HepG2 (cell line): ENCODE data around the gene RIPOR1. TPM values are rescaled to one million over a fixed set of nuclear protein-coding genes. Genes with fewer than 3 reads are reported as not detected.

Experiments
- ADNP ChIP-seq: sonication (generic); formaldehyde crosslinking; IDR thresholded peaks from 2 replicates; pipeline ENCODE4 v1.4.0; 2020; ENCODE audit warnings: missing genetic modification reagents
- AGO2 ChIP-seq: fragments of 200-400 bp; formaldehyde crosslinking; optimal IDR thresholded peaks from 2 replicates; pipeline ENCODE3; 2017; ENCODE audit warnings: mild to moderate bottlenecking, low read depth, low read length, moderate library complexity
- BHLHE40 ChIP-seq: IDR thresholded peaks from 2 replicates; pipeline ENCODE4 v1.6.1; 2011; ENCODE audit warnings: low read length, improper control_type of control experiment
- CHD2 ChIP-seq: IDR thresholded peaks from 2 replicates; pipeline ENCODE4 v1.6.1; 2011; ENCODE audit warnings: low read depth, low read length, improper control_type of control experiment
- CREM ChIP-seq, 2 experiments: sonication (generic) in 1 of 2; formaldehyde crosslinking in 1 of 2; IDR thresholded peaks; 2 replicates each; pipeline versions ENCODE4 v1.4.0 to v1.6.1; 2016 to 2020; ENCODE audit warnings: antibody characterized with exemption in 1 of 2, mild to moderate bottlenecking in 1 of 2, missing genetic modification reagents in 1 of 2
- ELF1 ChIP-seq: sonication (generic); formaldehyde crosslinking; IDR thresholded peaks from 2 replicates; pipeline ENCODE4 v1.4.0; 2020; ENCODE audit warnings: missing genetic modification reagents
- KLF13 ChIP-seq: sonication (generic); formaldehyde crosslinking; IDR thresholded peaks from 2 replicates; pipeline ENCODE4 v1.4.0; 2020; ENCODE audit warnings: mild to moderate bottlenecking, missing genetic modification reagents
- MLXIP ChIP-seq: sonication (generic); formaldehyde crosslinking; IDR thresholded peaks from 2 replicates; pipeline ENCODE4 v1.9.0; 2021; ENCODE audit warnings: missing genetic modification reagents, borderline replicate concordance
- MXD1 ChIP-seq: sonication (generic); formaldehyde crosslinking; IDR thresholded peaks from 2 replicates; pipeline ENCODE4 v1.4.0; 2020; ENCODE audit warnings: mild to moderate bottlenecking, missing genetic modification reagents
- NCOA5 ChIP-seq: sonication (generic); formaldehyde crosslinking; IDR thresholded peaks from 2 replicates; pipeline ENCODE4 v1.4.0; 2020; ENCODE audit warnings: missing genetic modification reagents
- NFIB ChIP-seq: sonication (generic); formaldehyde crosslinking; IDR thresholded peaks from 2 replicates; pipeline ENCODE4 v1.9.0; 2021; ENCODE audit warnings: missing genetic modification reagents, mild to moderate bottlenecking, borderline replicate concordance
- PAWR ChIP-seq: sonication (generic); formaldehyde crosslinking; IDR thresholded peaks from 2 replicates; pipeline ENCODE4 v1.4.0; 2020; ENCODE audit warnings: missing genetic modification reagents, mild to moderate bottlenecking, borderline replicate concordance
- POLR2AphosphoS2 ChIP-seq: IDR thresholded peaks from 2 replicates; pipeline ENCODE4 v1.6.1; 2011; ENCODE audit warnings: low read depth, low read length, improper control_type of control experiment
- RAD21 ChIP-seq: fragments of 450-650 bp; formaldehyde crosslinking; IDR thresholded peaks from 2 replicates; pipeline ENCODE4 v1.5.0; 2020; ENCODE audit warnings: mild to moderate bottlenecking
- SKIL ChIP-seq: sonication (generic); formaldehyde crosslinking; IDR thresholded peaks from 2 replicates; pipeline ENCODE4 v1.8.0; 2022; ENCODE audit warnings: missing genetic modification reagents, mild to moderate bottlenecking, moderate library complexity, borderline replicate concordance
- SOX5 ChIP-seq: IDR thresholded peaks from 2 replicates; pipeline ENCODE4 v1.6.1; 2016; ENCODE audit warnings: borderline replicate concordance
- TAF1 ChIP-seq: sonication (generic); formaldehyde crosslinking; IDR thresholded peaks from 2 replicates; pipeline ENCODE4 v1.4.0; 2020; ENCODE audit warnings: missing genetic modification reagents
- ZBTB26 ChIP-seq: IDR thresholded peaks from 2 replicates; pipeline ENCODE4 v1.6.1; 2016; ENCODE audit warnings: missing compliant biosample characterization, missing genetic modification reagents, borderline replicate concordance
- ZBTB44 ChIP-seq: sonication (generic); formaldehyde crosslinking; IDR thresholded peaks from 2 replicates; pipeline ENCODE4 v1.4.0; 2020; ENCODE audit warnings: missing genetic modification reagents
- ZMYM2 ChIP-seq: sonication (generic); formaldehyde crosslinking; IDR thresholded peaks from 2 replicates; pipeline ENCODE4 v1.8.0; 2022; ENCODE audit warnings: mild to moderate bottlenecking, missing genetic modification reagents
- ZNF354B ChIP-seq: sonication (generic); formaldehyde crosslinking; IDR thresholded peaks from 2 replicates; pipeline ENCODE4 v1.8.0; 2022; ENCODE audit warnings: mild to moderate bottlenecking, missing genetic modification reagents
- ZNF468 ChIP-seq: sonication (generic); formaldehyde crosslinking; IDR thresholded peaks from 2 replicates; pipeline ENCODE4 v1.8.0; 2022; ENCODE audit warnings: mild to moderate bottlenecking, moderate library complexity, missing genetic modification reagents
- ZNF672 ChIP-seq: sonication (generic); formaldehyde crosslinking; IDR thresholded peaks from 2 replicates; pipeline ENCODE4 v1.8.1; 2022; ENCODE audit warnings: missing genetic modification reagents
- polyA plus RNA-seq, 8 experiments: library from polyadenylated mRNA; depleted of rRNA in 3 of 8; stranded (reverse) in 7 of 8; unstranded in 1 of 8; fragments of >200 nt; fragmentation: Illumina TruSeq in 4 of 8; extraction: Trizol in 4 of 8; gene quantifications; 2 replicates each; pipeline versions ENCODE4 v1.2.1 to v1.2.3, GENCODE V29; 2011 to 2016; ENCODE audit warnings: low read depth in 4 of 8, missing spikeins in 1 of 8, mixed read lengths in 1 of 8; ENCODE audit not compliant: insufficient read depth in 1 of 8
- total RNA-seq, 5 experiments: library from RNA; depleted of rRNA; stranded (reverse); fragments of >200 nt; fragmentation: Illumina TruSeq; extraction: Trizol; gene quantifications; 2 replicates each; pipeline ENCODE4 v1.2.3, GENCODE V29; 2016; ENCODE audit warnings: low read depth in 1 of 5

Gene RIPOR1
- total and polyA plus RNA-seq, 2 of the 13 experiments (the other 11 are each of a cell fraction or from before 2014, with no cell fraction given) = 4.6 to 8.1 TPM

GRCh38 chr16:67546761-67547422, 18.3 kb downstream of the RIPOR1 start (continued):
- TF ChIP-seq PAWR (CRISPR knock-in tag) (no peak), BHLHE40 (peak; percentile 8; the same call in 1 of the 2 replicates), ELF1 (peak; percentile 59), ZNF468 (CRISPR knock-in tag) (no peak), MXD1 (no peak), CHD2 (no peak), NFIB (CRISPR knock-in tag) (no peak), AGO2 (peak; percentile 47), TAF1 (CRISPR knock-in tag) (no peak), RAD21 (CRISPR knock-in tag) (peak; percentile 97), ZNF354B (CRISPR knock-in tag) (no peak), ZBTB44 (no peak), SOX5 (CRISPR knock-in tag) (no peak), CREM (IDR thresholded peaks at IDR 0.05) (no peak), CREM (CRISPR knock-in tag; IDR thresholded peaks at IDR 0.05) (no peak), ZBTB26 (CRISPR knock-in tag) (no peak), POLR2AphosphoS2 (no peak), MLXIP (CRISPR knock-in tag) (no peak), ZNF672 (CRISPR knock-in tag) (no peak), KLF13 (CRISPR knock-in tag) (no peak), ZMYM2 (CRISPR knock-in tag) (no peak), ADNP (no peak), SKIL (CRISPR knock-in tag) (no peak), NCOA5 (CRISPR knock-in tag) (no peak)
